Ishikawa (cell line): ENCODE results near the gene PTGFRN.

Source experiments
- EP300 ChIP-seq: IDR thresholded peaks from 2 replicates; pipeline ENCODE4 v1.6.1; 2012; ENCODE audit warnings: borderline replicate concordance
- FOXM1 ChIP-seq: IDR thresholded peaks from 2 replicates; pipeline ENCODE4 v1.6.1; 2012; ENCODE audit warnings: low read depth, borderline replicate concordance
- RAD21 ChIP-seq: IDR thresholded peaks from 2 replicates; pipeline ENCODE4 v1.6.1; 2012; ENCODE audit warnings: low read depth
- TAF1 ChIP-seq: IDR thresholded peaks from 2 replicates; pipeline ENCODE4 v1.6.1; 2012; ENCODE audit warnings: low read depth, mild to moderate bottlenecking
- ZBTB7A ChIP-seq: IDR thresholded peaks from 2 replicates; pipeline ENCODE4 v1.6.1; 2012; ENCODE audit warnings: low read depth

DNA sequence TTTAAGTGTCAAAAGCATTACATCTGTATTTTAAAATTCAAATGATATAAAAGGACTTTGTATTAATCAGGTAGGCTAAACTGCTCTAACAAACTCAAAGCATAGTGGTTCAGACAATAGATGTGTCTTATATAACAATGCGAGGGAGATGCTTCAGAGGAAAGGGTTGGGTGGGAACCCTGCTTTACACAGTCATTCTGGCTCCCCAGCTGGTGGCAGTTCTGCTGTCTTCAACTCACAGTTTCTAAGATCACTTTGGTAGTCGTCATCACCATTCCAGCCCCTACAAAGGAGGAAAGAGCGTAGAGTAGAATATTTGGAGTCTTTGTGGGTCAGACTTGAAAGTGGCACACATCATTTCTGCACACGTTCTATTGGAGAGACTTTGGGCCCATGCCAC lies 4.2 kb downstream of the PTGFRN start:
- TF ChIP-seq EP300 (no peak), RAD21 (no peak), TAF1 (no peak), FOXM1 (no peak), ZBTB7A (no peak)
